IPS-20b (cell line): ENCODE data around the gene CTXN1.
"Not testable (repeated sequence)": the region's sequence is repeated elsewhere in the genome, so short reads cannot be mapped to it uniquely, and the experiment has no call there.

Experiments
- H3K27ac ChIP-seq: one replicate; pipeline ENCODE4 v1.5.1; 2013; ENCODE audit warnings: low read length
- H3K27me3 ChIP-seq: 2 replicates; pipeline ENCODE4 v1.6.1; 2013; ENCODE audit warnings: mild to moderate bottlenecking, low read length, inconsistent platforms; ENCODE audit not compliant: insufficient read depth
- H3K36me3 ChIP-seq: 2 replicates; pipeline ENCODE4 v1.6.1; 2013; ENCODE audit warnings: low read depth, mild to moderate bottlenecking, inconsistent platforms, low read length, moderate library complexity; ENCODE audit not compliant: insufficient read depth
- H3K4me1 ChIP-seq: 2 replicates; pipeline ENCODE4 v1.6.1; 2013; ENCODE audit warnings: mild to moderate bottlenecking, control low read depth, inconsistent platforms, low read length, moderate library complexity; ENCODE audit not compliant: insufficient read depth
- H3K4me3 ChIP-seq: 2 replicates; pipeline ENCODE4 v1.5.1; 2013; ENCODE audit warnings: mild to moderate bottlenecking, low read length, inconsistent platforms
- H3K9ac ChIP-seq: 2 replicates; pipeline ENCODE4 v1.6.1; 2013; ENCODE audit warnings: low read depth, mild to moderate bottlenecking, inconsistent platforms, low read length, moderate library complexity
- H3K9me3 ChIP-seq: 2 replicates; pipeline ENCODE4 v1.6.1; 2013; ENCODE audit warnings: mild to moderate bottlenecking, low read depth, low read length, inconsistent platforms; ENCODE audit not compliant: insufficient read depth

The CTXN1 gene

DNA sequence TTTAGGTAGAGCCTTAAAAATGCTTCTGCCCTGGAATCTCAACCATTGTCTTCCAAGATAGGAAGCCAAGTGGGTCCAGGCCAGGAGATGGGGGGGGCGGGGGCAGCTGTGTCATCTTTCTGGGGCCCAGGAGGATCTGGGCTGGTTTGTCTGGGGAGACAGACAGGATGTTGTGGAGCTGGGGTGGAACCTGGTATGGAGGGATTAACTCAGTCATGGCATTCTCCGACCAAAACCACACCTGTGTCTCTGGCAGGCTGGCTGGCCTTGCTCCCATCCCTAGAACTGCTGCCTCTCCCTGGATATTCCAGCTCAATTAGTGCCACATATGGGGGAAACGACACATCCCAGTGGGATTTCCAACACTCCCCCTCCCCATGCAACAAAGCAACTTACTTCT is 25.0 kb downstream of the CTXN1 start:
- Histone ChIP-seq H3K4me1 (peaks cover 7% of the 10 kb centered on the region), H3K27ac (no peak overlapping the region), H3K9ac (no peak overlapping the region), H3K36me3 (no peaks in the 10 kb centered on the region), H3K27me3 (peaks cover 4% of the 10 kb centered on the region; the same call in 1 of the 2 replicates), H3K4me3 (no peak overlapping the region), H3K9me3 (no peaks in the 10 kb centered on the region)

DNA sequence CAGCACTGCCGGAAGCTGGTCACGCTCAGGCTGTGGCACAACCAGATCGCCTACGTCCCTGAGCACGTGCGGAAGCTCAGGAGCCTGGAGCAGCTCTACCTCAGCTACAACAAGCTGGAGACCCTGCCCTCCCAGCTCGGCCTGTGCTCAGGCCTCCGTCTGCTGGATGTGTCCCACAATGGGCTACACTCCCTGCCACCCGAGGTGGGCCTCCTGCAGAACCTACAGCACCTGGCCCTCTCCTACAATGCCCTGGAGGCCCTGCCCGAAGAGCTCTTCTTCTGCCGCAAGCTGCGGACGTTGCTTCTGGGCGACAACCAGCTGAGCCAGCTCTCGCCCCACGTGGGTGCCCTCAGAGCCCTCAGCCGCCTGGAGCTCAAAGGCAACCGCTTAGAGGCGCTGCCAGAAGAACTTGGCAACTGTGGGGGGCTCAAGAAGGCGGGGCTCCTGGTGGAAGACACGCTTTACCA is 25.5 kb downstream of the CTXN1 start:
- Histone ChIP-seq H3K4me3 (no peak overlapping the region), H3K4me1 (peaks cover 7% of the 10 kb centered on the region), H3K27me3 (peaks cover 4% of the 10 kb centered on the region; the same call in 1 of the 2 replicates), H3K27ac (no peak overlapping the region), H3K9me3 (no peaks in the 10 kb centered on the region), H3K9ac (no peak overlapping the region), H3K36me3 (no peaks in the 10 kb centered on the region)

DNA sequence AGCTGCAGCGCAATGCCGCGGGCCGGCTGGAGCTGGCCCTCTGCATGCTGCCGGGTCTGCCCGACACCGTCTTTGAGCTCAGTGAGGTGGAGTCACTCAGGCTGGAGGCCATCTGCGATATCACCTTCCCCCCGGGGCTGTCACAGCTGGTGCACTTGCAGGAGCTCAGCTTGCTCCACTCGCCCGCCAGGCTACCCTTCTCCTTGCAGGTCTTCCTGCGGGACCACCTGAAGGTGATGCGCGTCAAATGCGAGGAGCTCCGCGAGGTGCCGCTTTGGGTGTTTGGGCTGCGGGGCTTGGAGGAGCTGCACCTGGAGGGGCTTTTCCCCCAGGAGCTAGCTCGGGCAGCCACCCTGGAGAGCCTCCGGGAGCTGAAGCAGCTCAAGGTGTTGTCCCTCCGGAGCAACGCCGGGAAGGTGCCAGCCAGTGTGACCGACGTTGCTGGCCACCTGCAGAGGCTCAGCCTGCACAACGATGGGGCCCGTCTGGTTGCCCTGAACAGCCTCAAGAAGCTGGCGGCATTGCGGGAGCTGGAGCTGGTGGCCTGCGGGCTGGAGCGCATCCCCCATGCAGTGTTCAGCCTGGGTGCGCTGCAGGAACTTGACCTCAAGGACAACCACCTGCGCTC is 26.1 kb downstream of the CTXN1 start:
- H3K9ac ChIP-seq = no peak overlapping the region
- no peaks in the 10 kb centered on the region for H3K36me3 ChIP-seq
- H3K4me3 ChIP-seq = no peak overlapping the region
- no peak overlapping the region for H3K27ac ChIP-seq
- H3K27me3 ChIP-seq = peaks cover 4% of the 10 kb centered on the region; the same call in 1 of the 2 replicates
- no peaks in the 10 kb centered on the region for H3K9me3 ChIP-seq
- H3K4me1 ChIP-seq = peaks cover 4% of the 10 kb centered on the region

DNA sequence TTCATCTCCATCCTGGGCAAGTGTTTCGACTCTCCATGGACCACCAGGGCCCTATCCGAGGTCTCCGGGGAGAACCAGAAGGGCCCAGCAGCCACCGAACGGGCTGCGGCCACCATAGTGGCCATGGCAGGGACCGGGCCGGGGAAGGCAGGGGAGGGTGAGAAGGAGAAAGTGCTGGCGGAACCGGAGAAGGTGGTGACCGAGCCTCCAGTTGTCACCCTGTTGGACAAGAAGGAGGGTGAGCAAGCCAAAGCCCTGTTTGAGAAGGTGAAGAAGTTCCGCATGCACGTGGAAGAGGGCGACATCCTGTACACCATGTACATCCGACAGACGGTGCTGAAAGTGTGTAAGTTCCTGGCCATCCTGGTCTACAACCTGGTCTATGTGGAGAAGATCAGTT is 27.0 kb downstream of the CTXN1 start:
- no peaks in the 10 kb centered on the region for H3K36me3 ChIP-seq
- H3K27me3 ChIP-seq = peaks cover 4% of the 10 kb centered on the region; the same call in 1 of the 2 replicates
- no peak overlapping the region for H3K9ac ChIP-seq
- no peaks in the 10 kb centered on the region for H3K4me1 ChIP-seq
- H3K27ac ChIP-seq = no peak overlapping the region
- no peak overlapping the region for H3K4me3 ChIP-seq
- H3K9me3 ChIP-seq = no peaks in the 10 kb centered on the region

DNA sequence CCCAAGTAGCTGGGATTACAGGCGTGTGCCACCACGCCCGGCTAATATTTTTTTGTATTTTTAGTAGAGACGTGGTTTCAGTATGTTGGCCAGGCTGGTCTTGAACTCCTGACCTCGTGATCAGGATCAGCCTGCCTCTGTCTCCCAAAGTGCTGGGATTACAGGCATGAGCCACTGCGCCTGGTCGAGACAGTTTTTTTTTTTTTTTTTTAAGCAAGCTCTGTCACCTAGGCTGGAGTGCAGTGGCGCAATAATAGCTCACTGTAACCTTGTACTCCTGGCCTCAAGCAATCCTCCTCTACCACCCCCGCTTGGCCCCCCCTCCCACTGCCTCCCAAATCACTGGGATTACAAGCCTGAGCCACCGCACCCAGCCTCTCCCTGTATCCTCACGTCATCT is 28.6 kb downstream of the CTXN1 start:
- H3K4me3 ChIP-seq = no peak overlapping the region
- no peaks in the 10 kb centered on the region for H3K36me3 ChIP-seq
- H3K27me3 ChIP-seq = no peaks in the 10 kb centered on the region
- no peak overlapping the region for H3K9ac ChIP-seq
- no peaks in the 10 kb centered on the region for H3K9me3 ChIP-seq
- H3K4me1 ChIP-seq = no peaks in the 10 kb centered on the region
- no peak overlapping the region for H3K27ac ChIP-seq

DNA sequence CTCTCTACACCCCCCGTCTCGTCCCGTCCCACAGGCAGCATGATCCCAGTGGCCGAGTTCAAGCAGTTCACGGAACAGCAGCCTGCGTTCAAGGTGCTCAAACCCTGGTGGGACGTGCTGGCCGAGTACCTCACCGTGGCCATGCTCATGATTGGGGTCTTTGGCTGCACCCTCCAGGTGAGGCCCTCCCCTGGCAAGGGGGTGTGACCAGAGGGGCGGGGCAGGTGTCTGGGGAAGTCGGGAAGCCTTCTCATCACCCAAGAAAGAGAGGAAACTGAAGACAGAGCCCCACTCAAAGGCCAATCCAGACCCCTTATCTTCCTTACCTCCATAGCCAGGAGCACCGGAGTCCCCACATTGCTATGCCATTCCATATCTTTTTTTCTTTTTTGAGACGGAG is 30.4 kb downstream of the CTXN1 start:
- H3K9me3 ChIP-seq = no peaks in the 10 kb centered on the region
- H3K36me3 ChIP-seq = no peaks in the 10 kb centered on the region
- no peak overlapping the region for H3K27ac ChIP-seq
- H3K9ac ChIP-seq = no peak overlapping the region
- H3K4me3 ChIP-seq = no peak overlapping the region
- no peaks in the 10 kb centered on the region for H3K27me3 ChIP-seq
- no peaks in the 10 kb centered on the region for H3K4me1 ChIP-seq

DNA sequence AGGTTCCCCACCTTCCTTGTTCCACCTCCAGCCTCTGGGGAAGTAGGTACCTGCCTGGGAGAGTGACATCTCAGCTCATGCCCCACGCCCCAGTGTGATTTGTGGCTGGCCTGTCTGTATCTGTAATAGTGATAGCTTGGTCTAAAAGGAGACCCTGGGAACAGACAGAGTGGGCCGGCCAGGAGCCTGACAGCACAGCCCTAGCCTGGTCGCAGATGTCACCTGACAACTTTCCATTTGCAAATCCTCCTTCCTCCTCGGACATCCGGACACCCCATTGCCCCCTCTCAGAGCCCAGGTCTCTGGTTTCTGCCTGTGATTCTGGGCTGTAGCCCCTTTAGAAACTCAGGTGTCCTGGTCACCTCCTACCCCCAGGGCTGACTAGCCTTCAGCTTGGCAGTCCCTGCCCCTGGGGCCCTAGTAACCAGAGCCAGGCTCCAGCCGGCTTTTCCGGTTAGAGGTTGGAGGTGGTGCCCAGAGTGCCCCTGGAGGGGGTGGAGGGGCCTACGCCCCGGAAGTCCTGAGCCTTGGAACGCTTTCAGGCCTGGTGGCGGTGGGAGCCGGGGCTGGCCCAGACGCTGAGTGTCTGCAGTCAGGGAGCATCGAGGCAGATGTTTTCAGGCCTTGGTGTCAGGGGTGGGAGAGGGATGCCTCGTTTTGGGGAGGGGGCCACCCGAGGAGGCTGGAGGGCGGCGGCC is 31.2 kb downstream of the CTXN1 start:
- no peaks in the 10 kb centered on the region for H3K9me3 ChIP-seq
- no peak overlapping the region for H3K27ac ChIP-seq
- no peaks in the 10 kb centered on the region for H3K36me3 ChIP-seq
- H3K9ac ChIP-seq = no peak overlapping the region
- H3K4me1 ChIP-seq = no peaks in the 10 kb centered on the region
- H3K27me3 ChIP-seq = 0 out of 2 replicates have a peak, but pooled peaks cover under 1% of the 10 kb centered on the region
- no peak overlapping the region for H3K4me3 ChIP-seq

DNA sequence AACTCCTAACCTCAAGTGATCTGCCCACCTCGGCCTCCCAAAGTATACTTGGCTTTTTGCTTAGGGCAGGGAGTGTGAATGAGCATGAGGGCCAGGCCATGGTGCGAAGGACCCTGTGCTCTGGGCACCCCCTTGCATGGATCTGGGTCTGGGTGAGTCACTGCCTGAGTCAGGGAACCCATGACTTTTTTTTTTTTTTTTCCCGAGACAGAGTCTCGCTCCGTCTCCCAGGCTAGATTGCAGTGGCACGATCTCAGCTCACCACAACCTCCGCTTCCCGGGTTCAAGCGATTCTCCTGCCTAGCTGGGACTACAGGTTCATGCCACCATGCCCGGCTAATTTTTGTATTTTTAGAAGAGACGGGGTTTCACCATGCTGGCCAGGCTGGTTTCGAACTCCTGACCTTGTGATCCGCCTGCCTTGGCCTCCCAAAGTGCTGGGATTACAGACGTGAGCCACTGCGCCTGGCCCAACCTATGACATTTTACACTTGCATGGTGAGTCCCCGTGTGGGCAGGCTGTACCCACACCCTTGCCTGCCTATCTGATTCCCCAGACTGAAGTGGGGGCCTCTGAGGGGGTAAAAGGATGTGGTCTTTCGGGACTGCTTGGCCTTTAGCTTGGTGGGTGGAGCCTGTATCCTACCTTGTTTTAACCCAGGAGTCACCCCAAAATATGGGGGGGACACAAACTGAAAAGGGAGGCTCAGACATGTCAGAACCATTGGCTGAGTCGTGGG is 32.4 kb downstream of the CTXN1 start:
- H3K36me3 ChIP-seq, H3K9me3 ChIP-seq, H3K4me1 ChIP-seq, H3K9ac ChIP-seq, H3K4me3 ChIP-seq, H3K27ac ChIP-seq: not testable (repeated sequence)
- peaks cover 13% of the 10 kb centered on the region for H3K27me3 ChIP-seq

DNA sequence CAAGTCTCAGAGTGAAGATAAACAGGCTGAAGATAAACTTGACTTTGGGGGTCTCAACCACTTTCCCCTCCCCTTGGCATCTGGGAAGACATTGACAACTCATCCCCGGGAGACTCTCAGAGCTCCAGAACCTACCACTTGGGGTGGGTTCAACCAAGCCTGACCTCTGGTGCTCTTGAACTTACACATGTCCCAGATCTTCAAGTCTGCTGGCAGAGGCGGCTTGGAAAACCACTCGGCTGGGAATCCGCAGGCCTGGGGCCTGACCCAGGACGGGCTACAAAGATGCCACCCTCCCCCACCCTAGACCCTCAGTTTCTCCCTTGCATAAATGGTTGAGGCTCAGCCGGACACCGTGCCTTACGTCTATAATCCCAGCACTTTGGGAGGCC is 37.1 kb downstream of the CTXN1 start:
- Histone ChIP-seq H3K9ac (peak overlapping the region; percentile 7; the same call in 1 of the 2 replicates), H3K4me3 (peak overlapping the region; percentile 68), H3K36me3 (no peaks in the 10 kb centered on the region), H3K4me1 (no peaks in the 10 kb centered on the region), H3K27ac (no peak overlapping the region), H3K9me3 (no peaks in the 10 kb centered on the region), H3K27me3 (peaks cover 24% of the 10 kb centered on the region)

DNA sequence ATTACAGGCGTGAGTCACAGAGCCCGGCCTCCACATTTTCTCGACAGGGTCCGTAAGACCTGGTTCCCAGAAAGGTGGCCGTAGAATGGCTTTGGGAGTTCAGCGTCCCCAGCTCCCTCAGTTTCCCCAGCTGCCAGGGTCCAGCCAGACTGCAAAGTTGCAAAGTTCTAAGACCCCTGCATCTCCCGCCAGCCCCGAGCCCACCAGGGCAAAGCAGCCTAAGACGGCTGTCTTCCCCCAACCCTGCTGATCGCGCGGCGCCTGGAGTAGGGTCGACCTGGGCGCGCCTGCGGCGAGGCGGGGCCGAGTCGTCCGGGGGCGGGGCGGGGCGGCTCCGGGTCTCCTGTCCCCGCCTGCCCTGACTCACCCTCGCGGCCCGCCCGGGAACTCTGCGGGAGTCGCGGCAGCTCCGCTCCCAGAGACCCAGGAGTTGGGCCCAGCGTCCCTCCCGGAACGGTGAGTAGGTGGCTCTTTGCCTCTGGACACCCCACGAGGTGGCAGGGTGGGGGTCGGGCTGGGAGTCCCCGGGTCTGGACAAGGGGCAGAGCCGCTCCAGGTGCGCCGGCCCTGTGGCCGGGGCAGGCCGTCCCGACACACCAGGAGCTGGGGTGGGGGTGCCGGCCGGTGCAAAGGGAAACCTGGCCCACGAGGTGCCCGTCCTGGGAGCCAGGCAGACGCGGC is 37.6 kb downstream of the CTXN1 start, which contains the start of gene LRRC8E:
Gene LRRC8E, plus strand, starts transcription at position 366 of the 681 bp plus-strand sequence. CDS start 7,094 bp downstream, outside the sequence.
- no peaks in the 10 kb centered on the region for H3K36me3 ChIP-seq
- no peaks in the 10 kb centered on the region for H3K9me3 ChIP-seq
- H3K27ac ChIP-seq = no peak within 1 kb of the TSS
- peak within 1 kb of the TSS; percentile 7; the same call in 1 of the 2 replicates for H3K9ac ChIP-seq
- H3K4me3 ChIP-seq = peak within 1 kb of the TSS; percentile 68
- H3K27me3 ChIP-seq = peaks cover 24% of the 10 kb centered on the region
- no peaks in the 10 kb centered on the region for H3K4me1 ChIP-seq

DNA sequence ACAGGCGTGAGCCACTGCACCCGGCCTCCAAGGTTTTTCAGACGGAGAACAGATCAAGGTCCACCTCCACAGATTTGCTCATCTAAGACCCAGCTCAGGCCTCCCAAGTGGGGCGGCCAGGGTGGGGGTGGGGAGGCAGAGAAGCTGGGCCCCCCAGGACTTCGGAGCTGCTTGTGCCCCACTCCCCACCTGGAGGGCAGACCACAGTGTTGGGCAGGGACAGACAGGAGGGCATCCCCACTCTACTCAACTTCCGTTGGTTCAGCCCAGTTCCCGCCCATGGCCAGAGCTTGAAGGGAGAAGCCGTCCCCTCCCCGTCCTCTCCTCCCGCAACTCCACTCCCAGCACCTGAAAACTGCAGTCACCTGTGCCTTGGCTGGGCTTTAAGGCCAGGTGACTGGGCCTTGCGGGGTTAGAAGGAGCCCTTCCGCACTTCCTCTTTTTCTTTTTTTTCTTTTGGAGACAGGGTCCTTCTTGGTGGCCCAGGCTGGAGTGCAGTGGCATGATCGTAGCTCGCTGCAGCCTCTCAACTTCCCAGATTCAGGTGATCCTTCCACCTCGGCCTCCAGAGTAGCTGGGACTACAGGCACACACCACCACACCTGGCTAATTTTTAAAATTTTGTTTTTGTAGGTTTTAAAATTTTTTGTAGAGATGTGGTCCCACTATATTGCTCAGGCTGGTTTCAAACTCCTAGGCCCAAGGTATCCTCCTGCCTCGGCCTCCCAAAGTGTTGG is 38.4 kb downstream of the CTXN1 start:
- H3K9ac ChIP-seq = no peak overlapping the region
- H3K27ac ChIP-seq = no peak overlapping the region
- peak overlapping the region; percentile 68; the same call in 1 of the 2 replicates for H3K4me3 ChIP-seq
- peaks cover 24% of the 10 kb centered on the region for H3K27me3 ChIP-seq
- H3K4me1 ChIP-seq = no peaks in the 10 kb centered on the region
- no peaks in the 10 kb centered on the region for H3K9me3 ChIP-seq
- H3K36me3 ChIP-seq = no peaks in the 10 kb centered on the region
